Type B pancreatic cell (in vitro differentiated cells): ENCODE data around the gene SLC25A24. TPM values are rescaled to one million over a fixed set of nuclear protein-coding genes. Genes with fewer than 3 reads are reported as not detected.

Source experiments
- DNase-seq: peaks from one replicate; pipeline ENCODE4 v3.0.0; 2021; ENCODE audit warnings: mixed read lengths; ENCODE audit not compliant: unreplicated experiment; ENCODE audit errors: extremely low spot score
- H3K27ac Mint-ChIP-seq: 2 replicates; pipeline ENCODE4 v1.8.0; 2021; ENCODE audit warnings: mild to moderate bottlenecking, mixed read lengths
- H3K27me3 Mint-ChIP-seq: 2 replicates; pipeline ENCODE4 v1.8.0; 2021; ENCODE audit warnings: mixed read lengths
- H3K36me3 Mint-ChIP-seq: 2 replicates; pipeline ENCODE4 v1.8.0; 2021; ENCODE audit warnings: mixed read lengths
- H3K4me1 Mint-ChIP-seq: one replicate; pipeline ENCODE4 v1.8.0; 2021; ENCODE audit warnings: mixed read lengths; ENCODE audit not compliant: unreplicated experiment
- H3K4me3 Mint-ChIP-seq: 2 replicates; pipeline ENCODE4 v1.8.0; 2021; ENCODE audit warnings: mild to moderate bottlenecking, mixed read lengths
- H3K9me3 Mint-ChIP-seq: 2 replicates; pipeline ENCODE4 v1.8.0; 2021; ENCODE audit warnings: mixed read lengths
- total RNA-seq: library from RNA; stranded (reverse); gene quantifications from 2 replicates; pipeline ENCODE4 v1.2.1, GENCODE V29; 2021; ENCODE audit warnings: low replicate concordance
- TF ChIP-seq, protein P1 (sequence below): fragments of 200-600 bp; sonication (generic); conservative IDR thresholded peaks from 2 replicates; pipeline ENCODE4 v1.5.0; 2021; ENCODE audit warnings: antibody characterized with exemption, mild to moderate bottlenecking

The SLC25A24 gene
- total RNA-seq, 1 donor from 2014 or later = 43.3 TPM

DNA sequence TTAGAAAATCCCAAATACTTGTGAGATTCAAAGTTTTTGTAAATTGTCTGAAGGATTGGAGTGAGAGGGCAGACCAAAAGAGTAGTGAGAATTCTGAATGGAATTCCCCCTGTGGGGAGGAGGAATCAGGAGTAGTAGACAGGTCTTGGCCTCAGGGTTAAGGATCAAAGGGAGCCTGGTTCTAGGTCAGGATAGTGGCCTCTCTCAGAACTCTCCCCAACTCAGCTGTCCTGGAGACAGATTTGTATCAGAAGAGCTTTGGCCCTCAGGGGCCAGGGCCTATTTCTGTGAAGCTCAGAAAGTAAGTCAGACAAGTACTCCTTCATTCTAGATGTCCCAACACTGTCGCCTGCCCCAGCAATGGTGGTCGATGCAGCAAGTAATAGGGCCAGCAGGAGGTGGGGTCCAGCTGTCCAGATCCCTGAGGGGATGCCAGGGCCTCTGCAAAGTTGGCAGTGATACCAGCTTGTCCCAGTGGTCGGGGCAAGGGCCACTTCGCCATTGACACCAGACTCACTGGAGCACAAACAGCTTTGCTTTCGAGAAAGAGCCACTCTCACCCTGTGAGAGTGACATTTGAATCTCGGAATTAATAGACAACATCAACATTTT lies 115.2 kb downstream of the SLC25A24 start:
- peaks cover 13% of the 10 kb centered on the region for H3K4me1 Mint-ChIP-seq
- TF ChIP-seq, protein P1, sequence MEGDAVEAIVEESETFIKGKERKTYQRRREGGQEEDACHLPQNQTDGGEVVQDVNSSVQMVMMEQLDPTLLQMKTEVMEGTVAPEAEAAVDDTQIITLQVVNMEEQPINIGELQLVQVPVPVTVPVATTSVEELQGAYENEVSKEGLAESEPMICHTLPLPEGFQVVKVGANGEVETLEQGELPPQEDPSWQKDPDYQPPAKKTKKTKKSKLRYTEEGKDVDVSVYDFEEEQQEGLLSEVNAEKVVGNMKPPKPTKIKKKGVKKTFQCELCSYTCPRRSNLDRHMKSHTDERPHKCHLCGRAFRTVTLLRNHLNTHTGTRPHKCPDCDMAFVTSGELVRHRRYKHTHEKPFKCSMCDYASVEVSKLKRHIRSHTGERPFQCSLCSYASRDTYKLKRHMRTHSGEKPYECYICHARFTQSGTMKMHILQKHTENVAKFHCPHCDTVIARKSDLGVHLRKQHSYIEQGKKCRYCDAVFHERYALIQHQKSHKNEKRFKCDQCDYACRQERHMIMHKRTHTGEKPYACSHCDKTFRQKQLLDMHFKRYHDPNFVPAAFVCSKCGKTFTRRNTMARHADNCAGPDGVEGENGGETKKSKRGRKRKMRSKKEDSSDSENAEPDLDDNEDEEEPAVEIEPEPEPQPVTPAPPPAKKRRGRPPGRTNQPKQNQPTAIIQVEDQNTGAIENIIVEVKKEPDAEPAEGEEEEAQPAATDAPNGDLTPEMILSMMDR = no peak
- no peaks in the 10 kb centered on the region for H3K9me3 Mint-ChIP-seq
- H3K27ac Mint-ChIP-seq = no peak overlapping the region
- H3K36me3 Mint-ChIP-seq = no peaks in the 10 kb centered on the region
- H3K27me3 Mint-ChIP-seq = peaks cover 6% of the 10 kb centered on the region
- DNase-seq = no peak
- no peak overlapping the region for H3K4me3 Mint-ChIP-seq

Other genes starting within 250 kb of the SLC25A24 start
- gene VAV3, start 235.2 kb downstream of the SLC25A24 start, total RNA-seq = 10.0 and 12.3 TPM in 2 replicates
- gene NBPF4, start 43.7 kb upstream of the SLC25A24 start, total RNA-seq = 0.10 TPM in 1 of 2 replicates, not detected in the other
- gene NBPF6, start 250.0 kb upstream of the SLC25A24 start, total RNA-seq = not detected in 2 replicates